Uterus (tissue), 2 donors: ENCODE measurements around the gene PGA3.

Experiments used
- CTCF ChIP-seq, 4 experiments: fragments of 200-600 bp in 2 of 4; fragments of 450-650 bp in 2 of 4; sonication (generic) in 2 of 4; IDR thresholded peaks; one replicate each; pipeline ENCODE4 v1.5.1; 2016 to 2019; ENCODE audit warnings: antibody characterized with exemption in 4 of 4, mild to moderate bottlenecking in 2 of 4, moderate library complexity in 1 of 4
- POLR2A ChIP-seq, 2 donors: fragments of 450-650 bp; IDR thresholded peaks; one replicate each; pipeline ENCODE4 v1.6.1; 2016; ENCODE audit warnings: antibody characterized with exemption in 2 of 2, mild to moderate bottlenecking in 1 of 2, moderate library complexity in 1 of 2

- no peak for TF ChIP-seq POLR2A (IDR thresholded peaks at IDR 0.05)
- no peak for TF ChIP-seq CTCF (IDR thresholded peaks at IDR 0.05)
Measured at GRCh38 chr11:61154528-61154927, 48.8 kb upstream of the PGA3 start.
